Measurements from ENCODE around the gene DNAJC5. TPM values are rescaled to one million over a fixed set of nuclear protein-coding genes. Genes with fewer than 3 reads are reported as not detected.
A peak's percentile ranks its signal among the peaks of the same experiment; 100 is the strongest.
"Not testable (repeated sequence)": the region's sequence is repeated elsewhere in the genome, so short reads cannot be mapped to it uniquely, and the experiment has no call there.

The DNAJC5 gene
- total RNA-seq, 1 donor, result 26.0 TPM

DNA sequence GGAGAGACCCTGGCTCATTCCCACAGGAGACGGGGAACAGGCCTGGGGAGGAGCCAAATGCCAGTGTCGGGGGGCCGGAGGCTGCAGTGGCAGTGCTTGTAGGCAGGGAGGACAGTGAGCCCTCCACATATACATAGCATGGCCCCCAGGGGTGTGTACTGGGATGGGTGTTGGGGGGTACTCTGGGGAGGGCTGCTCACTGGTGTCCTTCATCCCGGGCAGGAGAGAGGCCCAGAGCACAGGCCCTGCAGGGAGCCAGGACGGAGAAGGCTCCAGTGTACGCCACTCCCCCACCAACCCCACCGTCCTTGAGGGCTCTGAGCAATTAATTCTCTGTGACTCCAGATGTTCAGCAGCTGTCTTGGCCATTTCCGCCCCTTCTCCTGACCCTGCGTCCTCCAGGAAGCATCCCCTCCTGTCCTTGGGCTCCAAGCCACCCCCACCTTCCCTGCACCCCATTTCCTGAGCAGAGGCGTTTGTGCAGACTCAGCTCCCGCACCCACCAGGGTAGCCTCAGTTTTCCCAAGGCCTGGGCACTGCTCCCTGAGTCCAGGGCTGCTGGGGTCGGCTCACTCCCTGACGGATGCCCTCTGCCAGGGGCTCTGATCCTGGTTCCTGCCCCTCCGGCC is 37.0 kb upstream of the DNAJC5 start:
- Histone ChIP-seq H3K4me1 (ENCODE audit: insufficient read depth, low read length) (peaks cover 73% of the 10 kb centered on the region), H3K27me3 (ENCODE audit: insufficient read depth, low read length) (no peaks in the 10 kb centered on the region), H3K9me3 (ENCODE audit: low read depth, low read length) (no peaks in the 10 kb centered on the region), H3K4me3 (ENCODE audit: low read length) (no peak overlapping the region)

DNA sequence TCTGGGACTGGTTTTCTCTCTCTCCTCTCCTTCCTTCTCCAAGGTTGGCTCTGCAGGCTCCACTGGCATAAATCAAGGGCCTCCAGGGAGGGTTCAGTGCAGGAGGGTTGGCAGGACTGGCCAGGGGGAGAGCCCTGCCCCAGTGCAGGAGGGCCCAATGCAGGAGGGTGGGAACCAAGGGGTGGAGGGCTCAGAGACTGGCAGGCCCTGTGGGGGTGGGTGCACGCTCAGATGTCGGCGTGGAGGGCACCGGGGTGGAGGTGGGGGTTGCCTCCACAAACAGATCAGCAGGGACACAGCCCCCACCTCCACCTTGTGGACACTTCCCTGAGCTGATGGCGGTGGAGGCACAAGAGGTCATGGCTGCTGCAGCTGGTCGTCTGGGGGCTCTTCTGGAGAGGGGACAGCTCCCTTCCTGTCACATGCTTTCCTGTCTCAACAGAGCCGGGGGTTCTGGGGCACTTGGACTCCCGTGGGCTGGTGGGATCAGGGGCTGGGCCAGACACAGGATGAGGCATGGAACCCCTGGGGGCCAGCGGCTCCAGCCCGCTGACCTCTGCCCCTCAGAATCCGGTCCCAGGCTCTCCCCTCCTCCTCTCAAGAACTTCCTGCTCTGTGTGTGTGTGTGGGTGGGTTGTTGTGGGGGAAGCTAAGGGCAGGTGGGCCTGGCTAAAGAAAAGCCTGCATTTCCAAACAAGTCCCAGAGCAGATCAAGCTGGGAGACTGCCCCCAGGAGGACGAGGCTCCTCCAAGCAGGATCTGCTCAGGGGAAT is 36.3 kb upstream of the DNAJC5 start:
- no peaks in the 10 kb centered on the region for H3K27me3 ChIP-seq (ENCODE audit: insufficient read depth, low read length)
- no peaks in the 10 kb centered on the region for H3K9me3 ChIP-seq (ENCODE audit: low read depth, low read length)
- H3K4me3 ChIP-seq (ENCODE audit: low read length), result no peak overlapping the region
- peaks cover 77% of the 10 kb centered on the region for H3K4me1 ChIP-seq (ENCODE audit: insufficient read depth, low read length)

DNA sequence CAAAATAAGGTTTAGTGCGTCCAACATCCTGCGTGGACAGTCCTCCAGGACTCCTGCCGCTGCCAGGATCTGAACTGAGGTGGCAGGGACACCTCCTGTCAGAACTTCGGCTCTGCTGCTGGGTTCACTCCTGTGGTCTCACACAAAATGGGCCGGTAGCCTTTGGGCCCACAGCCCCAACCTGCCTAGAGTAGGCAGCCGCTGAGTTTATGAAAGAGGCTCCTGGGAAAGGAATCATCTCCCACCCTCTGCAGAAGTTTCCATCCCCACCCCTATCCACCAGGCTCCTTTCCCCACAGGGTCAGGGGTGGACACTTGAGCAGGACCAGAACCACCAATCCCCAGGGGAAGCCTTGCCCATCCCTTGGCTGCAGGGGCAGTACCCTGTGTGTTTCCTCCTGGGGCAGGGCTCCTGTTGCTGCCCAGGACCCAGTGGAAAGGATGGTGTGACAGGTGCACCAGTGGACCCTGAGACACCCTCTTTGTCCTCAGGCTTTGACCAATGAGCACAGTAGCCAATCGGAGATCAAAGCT is 35.7 kb upstream of the DNAJC5 start:
- H3K27me3 ChIP-seq (ENCODE audit: insufficient read depth, low read length), result no peaks in the 10 kb centered on the region
- peaks cover 75% of the 10 kb centered on the region for H3K4me1 ChIP-seq (ENCODE audit: insufficient read depth, low read length)
- H3K9me3 ChIP-seq (ENCODE audit: low read depth, low read length), result no peaks in the 10 kb centered on the region
- no peak overlapping the region for H3K4me3 ChIP-seq (ENCODE audit: low read length)

DNA sequence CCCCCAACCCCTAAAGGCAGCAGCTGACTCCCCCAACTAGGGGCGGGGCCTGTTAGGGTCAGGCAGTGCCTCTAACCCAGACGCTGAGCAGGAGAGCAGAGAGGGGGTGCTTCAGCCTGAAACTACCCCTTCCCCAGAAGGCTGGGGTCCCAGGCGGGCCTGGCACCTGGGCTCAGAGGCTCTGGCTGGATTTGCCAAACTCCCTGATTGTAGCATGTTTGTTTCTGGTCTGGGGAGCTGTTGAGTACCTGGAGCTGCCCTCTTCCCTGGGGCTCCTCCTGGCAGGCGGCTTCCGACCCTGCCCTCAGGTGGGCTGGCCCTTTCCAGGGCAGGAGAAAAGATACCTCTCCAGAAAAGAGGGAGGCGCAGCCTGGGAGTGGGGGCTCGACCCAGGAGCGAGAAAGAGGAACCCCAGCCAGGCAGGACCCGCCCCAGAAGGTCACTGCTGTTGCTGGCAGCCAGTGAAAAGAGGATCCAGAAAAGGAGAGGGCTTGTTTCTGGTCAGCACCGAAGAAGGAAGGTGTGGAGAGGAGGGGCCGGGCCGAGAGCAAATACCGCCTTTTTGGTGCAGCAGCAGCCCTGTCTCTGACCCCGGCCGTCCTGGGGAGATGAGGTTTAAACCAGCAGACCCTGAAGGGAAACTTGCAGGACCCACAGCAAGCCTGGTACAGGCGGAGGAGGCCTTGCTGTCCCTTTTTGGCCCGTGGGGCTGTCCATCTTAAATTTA is 34.4 kb upstream of the DNAJC5 start:
- H3K4me3 ChIP-seq (ENCODE audit: low read length), result no peak overlapping the region
- peaks cover 63% of the 10 kb centered on the region for H3K4me1 ChIP-seq (ENCODE audit: insufficient read depth, low read length)
- no peaks in the 10 kb centered on the region for H3K27me3 ChIP-seq (ENCODE audit: insufficient read depth, low read length)

DNA sequence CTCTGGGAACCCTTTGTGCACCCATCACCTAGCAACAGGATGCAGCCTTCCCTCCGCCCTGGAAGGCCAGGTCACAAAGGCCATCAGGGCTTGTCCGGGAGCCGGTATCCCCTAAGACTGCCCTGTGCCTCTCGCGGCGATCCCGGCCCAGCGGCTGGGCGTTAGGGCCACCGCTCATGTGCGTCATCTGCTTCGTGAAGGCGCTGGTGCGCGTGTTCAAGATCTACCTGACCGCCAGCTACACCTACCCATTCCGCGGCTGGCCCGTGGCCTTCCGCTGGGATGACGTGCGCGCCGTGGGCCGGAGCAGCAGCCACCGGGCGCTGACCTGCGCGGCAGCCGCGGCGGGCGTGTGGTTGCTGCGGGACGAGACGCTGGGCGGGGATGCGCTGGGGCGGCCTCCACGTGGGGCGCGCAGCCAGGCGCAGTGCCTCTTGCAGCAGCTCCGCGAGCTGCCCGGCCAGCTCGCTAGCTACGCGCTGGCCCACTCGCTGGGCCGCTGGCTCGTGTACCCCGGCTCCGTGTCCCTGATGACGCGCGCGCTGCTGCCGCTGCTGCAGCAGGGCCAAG is 33.5 kb upstream of the DNAJC5 start, which contains the start of gene ABHD16B:
Gene ABHD16B, plus strand, starts transcription at position 134 of the 570 bp plus-strand sequence. Its CDS starts 43 bp downstream, at position 177.
- H3K9me3 ChIP-seq (ENCODE audit: low read depth, low read length), result no peaks in the 10 kb centered on the region
- H3K4me1 ChIP-seq (ENCODE audit: insufficient read depth, low read length), result peaks cover 72% of the 10 kb centered on the region
- H3K4me3 ChIP-seq (ENCODE audit: low read length), result no peak within 1 kb of the TSS
- H3K27me3 ChIP-seq (ENCODE audit: insufficient read depth, low read length), result no peaks in the 10 kb centered on the region

More for the DNA sequence above, 34.4 kb upstream of the DNAJC5 start:
- no peaks in the 10 kb centered on the region for H3K9me3 ChIP-seq (ENCODE audit: low read depth, low read length)

DNA sequence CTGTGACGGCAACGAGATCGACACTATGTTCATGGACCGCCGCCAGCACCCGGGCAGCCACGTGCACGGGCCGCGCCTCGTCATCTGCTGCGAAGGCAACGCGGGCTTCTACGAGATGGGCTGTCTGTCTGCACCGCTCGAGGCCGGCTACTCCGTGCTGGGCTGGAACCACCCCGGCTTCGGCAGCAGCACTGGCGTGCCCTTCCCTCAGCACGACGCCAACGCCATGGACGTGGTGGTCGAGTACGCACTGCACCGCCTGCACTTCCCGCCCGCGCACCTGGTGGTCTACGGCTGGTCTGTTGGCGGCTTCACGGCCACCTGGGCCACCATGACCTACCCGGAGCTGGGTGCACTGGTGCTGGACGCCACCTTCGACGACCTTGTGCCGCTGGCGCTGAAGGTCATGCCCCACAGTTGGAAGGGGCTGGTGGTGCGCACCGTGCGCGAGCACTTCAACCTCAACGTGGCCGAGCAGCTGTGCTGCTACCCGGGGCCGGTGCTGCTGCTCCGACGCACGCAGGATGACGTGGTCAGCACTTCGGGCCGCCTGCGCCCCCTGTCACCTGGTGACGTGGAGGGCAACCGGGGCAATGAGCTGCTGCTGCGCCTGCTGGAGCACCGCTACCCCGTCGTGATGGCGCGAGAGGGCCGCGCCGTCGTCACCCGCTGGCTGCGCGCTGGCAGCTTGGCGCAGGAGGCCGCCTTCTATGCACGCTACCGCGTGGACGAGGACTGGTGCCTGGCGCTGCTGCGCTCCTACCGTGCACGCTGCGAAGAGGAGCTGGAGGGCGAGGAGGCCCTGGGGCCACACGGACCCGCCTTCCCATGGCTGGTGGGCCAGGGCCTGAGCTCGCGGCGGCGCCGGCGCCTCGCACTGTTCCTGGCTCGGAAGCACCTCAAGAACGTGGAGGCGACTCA is 32.7 kb upstream of the DNAJC5 start:
- no peak overlapping the region for H3K4me3 ChIP-seq (ENCODE audit: low read length)
- no peaks in the 10 kb centered on the region for H3K27me3 ChIP-seq (ENCODE audit: insufficient read depth, low read length)
- no peaks in the 10 kb centered on the region for H3K9me3 ChIP-seq (ENCODE audit: low read depth, low read length)
- peaks cover 80% of the 10 kb centered on the region for H3K4me1 ChIP-seq (ENCODE audit: insufficient read depth, low read length)

DNA sequence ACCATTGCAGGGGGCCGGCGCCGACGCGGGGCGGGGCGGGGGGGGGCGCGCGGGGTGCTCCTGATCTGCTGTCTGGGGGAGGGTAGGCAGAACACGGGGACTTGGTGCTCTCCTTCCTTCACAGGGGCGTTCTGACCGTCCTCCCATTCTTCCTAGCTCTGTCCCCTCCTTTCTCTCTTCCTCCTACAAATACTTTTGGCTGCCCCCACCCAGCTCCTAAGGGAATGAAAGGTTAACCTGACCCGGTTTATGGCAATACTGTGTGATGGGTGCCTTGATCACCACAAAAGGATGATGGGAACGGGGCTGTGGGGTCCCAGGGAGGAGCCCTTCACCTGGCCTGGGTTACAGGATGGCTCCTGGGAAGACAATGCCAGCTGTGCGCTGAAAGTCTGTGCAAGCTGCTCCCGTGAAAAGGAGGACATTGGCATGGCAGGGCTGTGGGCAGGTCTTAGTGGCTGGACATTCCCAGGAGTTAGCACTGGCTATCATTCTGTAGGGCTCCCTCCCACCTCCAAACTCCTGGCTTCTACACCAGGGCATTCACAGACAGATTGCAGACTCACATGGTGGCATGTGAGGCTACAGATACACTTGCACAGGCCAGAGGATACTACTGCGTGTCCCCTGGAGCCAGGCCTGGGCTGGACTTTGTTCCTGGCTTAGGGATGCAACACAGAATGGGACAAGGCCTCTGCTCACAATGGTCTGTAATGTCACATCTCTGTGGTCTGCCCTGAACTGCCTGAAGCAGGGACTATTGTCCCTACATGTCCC is 31.7 kb upstream of the DNAJC5 start:
- Histone ChIP-seq H3K27me3 (ENCODE audit: insufficient read depth, low read length) (no peaks in the 10 kb centered on the region), H3K9me3 (ENCODE audit: low read depth, low read length) (no peaks in the 10 kb centered on the region), H3K4me3 (ENCODE audit: low read length) (peak overlapping the region; percentile 90), H3K4me1 (ENCODE audit: insufficient read depth, low read length) (peaks cover 74% of the 10 kb centered on the region)

DNA sequence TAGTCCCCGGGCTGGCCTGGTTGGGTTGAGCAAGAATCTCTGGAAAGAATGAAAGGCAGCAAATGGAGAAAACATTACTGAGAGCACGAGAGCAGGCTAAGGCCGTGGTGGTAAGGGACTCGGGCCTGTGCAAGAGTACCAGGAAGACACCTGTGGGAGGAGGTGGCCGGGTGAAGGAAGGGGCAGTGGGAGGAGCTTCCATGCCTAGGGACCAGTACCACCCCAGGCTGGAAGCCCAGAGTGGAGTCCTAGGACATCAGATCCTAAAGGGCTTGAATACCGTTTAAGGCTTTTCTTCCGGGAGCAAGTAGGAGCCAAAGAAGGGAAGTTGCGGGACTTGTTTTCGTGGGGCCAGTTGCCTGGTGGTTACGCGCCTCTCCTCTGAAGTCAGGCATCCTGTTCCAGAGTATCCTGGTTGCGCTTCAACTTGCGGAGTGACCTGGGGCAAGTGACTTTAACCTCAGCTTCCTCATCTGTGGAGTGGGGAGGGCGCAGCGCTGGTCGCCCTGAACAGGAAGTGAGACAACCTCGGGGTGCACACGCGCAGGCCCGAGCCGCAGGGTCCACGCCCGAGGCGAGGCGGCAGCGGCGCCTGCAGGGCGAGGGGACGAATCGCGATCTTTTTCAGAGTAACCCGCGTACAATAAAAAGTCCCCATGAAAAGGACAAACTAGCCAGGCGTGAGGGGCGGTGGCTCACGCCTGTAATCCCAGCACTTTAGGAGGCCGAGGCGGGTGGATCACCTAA is 31.0 kb upstream of the DNAJC5 start:
- peaks cover 66% of the 10 kb centered on the region for H3K4me1 ChIP-seq (ENCODE audit: insufficient read depth, low read length)
- no peaks in the 10 kb centered on the region for H3K9me3 ChIP-seq (ENCODE audit: low read depth, low read length)
- H3K27me3 ChIP-seq (ENCODE audit: insufficient read depth, low read length), result no peaks in the 10 kb centered on the region
- peak overlapping the region; percentile 90 for H3K4me3 ChIP-seq (ENCODE audit: low read length)

DNA sequence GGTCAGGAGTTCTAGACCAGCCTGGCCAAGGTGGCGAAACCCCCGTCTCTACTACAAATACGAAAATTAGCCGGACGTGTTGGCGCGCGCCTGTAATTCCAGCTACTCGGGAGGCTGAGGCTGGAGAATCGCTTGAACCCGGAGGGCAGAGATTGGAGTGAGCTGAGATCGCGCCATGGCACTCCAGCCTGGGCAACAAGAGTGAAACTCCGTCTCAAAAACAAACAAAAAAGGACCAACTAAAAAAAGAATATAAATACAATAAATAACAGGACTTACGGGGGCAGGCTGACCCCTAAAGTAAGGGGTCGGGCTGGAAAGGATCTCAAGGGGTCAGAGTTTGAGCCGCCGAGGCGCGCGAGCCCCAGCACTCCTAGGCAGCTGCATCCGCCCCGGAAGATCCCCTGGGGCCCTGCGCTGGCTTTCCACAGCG is 30.4 kb upstream of the DNAJC5 start:
- peaks cover 60% of the 10 kb centered on the region for H3K4me1 ChIP-seq (ENCODE audit: insufficient read depth, low read length)

DNA sequence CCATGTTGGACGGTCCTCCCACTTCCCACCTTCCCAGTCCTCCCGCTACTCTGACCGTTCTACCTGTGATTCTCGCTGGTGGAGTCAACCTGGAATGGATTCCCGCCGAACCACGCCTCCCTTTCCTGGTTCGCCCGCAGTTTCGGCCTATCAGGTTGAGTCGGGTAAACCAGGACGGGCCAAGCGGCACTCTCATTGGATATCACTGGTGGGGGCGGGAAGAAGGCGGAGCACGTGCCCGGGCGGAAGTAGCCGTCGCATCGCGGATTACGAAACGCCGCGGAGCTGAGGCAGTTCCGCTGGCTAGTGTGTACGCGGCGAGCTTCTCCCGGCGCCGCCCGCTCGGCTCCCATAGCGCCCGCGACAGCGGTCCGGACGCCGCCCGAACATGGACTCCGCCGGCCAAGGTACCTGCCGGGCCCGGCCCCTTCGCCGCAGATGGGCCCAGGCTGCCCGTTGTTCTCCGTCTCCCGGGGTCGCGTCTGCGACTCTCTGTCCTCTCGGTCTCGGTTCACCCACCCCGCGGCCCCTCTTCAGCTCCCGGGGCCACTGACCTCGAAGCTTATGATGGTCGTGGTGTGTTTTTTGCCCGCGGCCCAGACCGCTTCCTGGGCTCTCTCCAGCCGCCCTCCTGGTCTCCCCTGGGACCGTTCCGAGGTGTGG is 29.8 kb upstream of the DNAJC5 start, which contains the start of gene TPD52L2:
Gene TPD52L2, plus strand, starts transcription at position 293 of the 663 bp plus-strand sequence. Its CDS starts 96 bp downstream, at position 389.
- H3K4me1 ChIP-seq (ENCODE audit: insufficient read depth, low read length), result peaks cover 55% of the 10 kb centered on the region
- no peaks in the 10 kb centered on the region for H3K27me3 ChIP-seq (ENCODE audit: insufficient read depth, low read length)
- peak within 1 kb of the TSS; percentile 90 for H3K4me3 ChIP-seq (ENCODE audit: low read length)
- H3K9me3 ChIP-seq (ENCODE audit: low read depth, low read length), result no peaks in the 10 kb centered on the region

More for the DNA sequence above, 30.4 kb upstream of the DNAJC5 start:
- Histone ChIP-seq H3K4me3 (ENCODE audit: low read length) (peak overlapping the region; percentile 90), H3K27me3 (ENCODE audit: insufficient read depth, low read length) (no peaks in the 10 kb centered on the region), H3K9me3 (ENCODE audit: low read depth, low read length) (no peaks in the 10 kb centered on the region)

DNA sequence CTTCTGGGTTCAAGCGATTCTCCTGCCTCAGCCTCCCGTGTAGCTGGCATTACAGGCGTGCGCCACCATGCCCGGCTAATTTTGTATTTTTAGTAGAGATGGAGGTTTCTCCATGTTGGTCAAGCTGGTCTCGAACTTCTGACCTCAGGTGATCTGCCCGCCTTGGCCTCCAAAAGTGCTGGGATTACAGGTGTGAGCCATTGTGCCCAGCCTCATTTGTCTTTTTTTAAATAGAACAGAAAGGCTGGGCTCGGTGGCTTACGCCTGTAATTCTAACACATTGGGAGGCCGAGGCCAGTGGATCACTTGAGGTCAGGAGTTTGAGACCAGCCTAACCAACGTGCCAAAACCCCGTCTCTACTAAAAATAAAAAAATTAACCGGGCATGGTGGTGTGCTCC is 27.9 kb upstream of the DNAJC5 start:
- not testable (repeated sequence) for H3K9me3 ChIP-seq (ENCODE audit: low read depth, low read length); H3K27me3 ChIP-seq (ENCODE audit: insufficient read depth, low read length); H3K4me3 ChIP-seq (ENCODE audit: low read length)
- peaks cover 41% of the 10 kb centered on the region for H3K4me1 ChIP-seq (ENCODE audit: insufficient read depth, low read length)

DNA sequence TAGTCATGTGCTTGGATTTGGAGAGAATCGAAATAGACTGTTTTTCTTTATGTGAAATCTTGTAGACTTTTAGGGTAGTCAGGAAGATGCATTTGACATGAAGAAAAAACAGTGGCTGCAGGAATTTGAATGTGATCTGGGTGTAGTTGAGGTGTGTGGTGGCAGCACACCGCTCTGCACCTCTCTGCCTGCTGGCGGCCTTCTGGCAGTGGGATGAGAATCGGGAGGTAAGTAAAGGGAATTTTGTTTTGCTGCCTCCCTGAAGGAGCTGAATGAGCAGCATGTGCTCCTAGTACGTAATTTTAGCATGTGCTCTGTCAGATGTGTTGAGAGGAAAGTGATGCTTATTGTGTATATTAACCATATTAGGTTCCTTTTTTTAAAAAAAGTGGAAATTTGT is 26.7 kb upstream of the DNAJC5 start:
- Histone ChIP-seq H3K27me3 (ENCODE audit: insufficient read depth, low read length) (no peaks in the 10 kb centered on the region), H3K4me3 (ENCODE audit: low read length) (no peak overlapping the region), H3K9me3 (ENCODE audit: low read depth, low read length) (no peaks in the 10 kb centered on the region), H3K4me1 (ENCODE audit: insufficient read depth, low read length) (peaks cover 42% of the 10 kb centered on the region)

Measured in mononuclear cell (primary cell).